ENCODE measurements around the gene TEX19. TPM values are rescaled to one million over a fixed set of nuclear protein-coding genes. Genes with fewer than 3 reads are reported as not detected.
"Not testable (repeated sequence)": the region's sequence is repeated elsewhere in the genome, so short reads cannot be mapped to it uniquely, and the experiment has no call there.

TEX19 gene
- polyA plus RNA-seq, 3 donors: not detected

DNA sequence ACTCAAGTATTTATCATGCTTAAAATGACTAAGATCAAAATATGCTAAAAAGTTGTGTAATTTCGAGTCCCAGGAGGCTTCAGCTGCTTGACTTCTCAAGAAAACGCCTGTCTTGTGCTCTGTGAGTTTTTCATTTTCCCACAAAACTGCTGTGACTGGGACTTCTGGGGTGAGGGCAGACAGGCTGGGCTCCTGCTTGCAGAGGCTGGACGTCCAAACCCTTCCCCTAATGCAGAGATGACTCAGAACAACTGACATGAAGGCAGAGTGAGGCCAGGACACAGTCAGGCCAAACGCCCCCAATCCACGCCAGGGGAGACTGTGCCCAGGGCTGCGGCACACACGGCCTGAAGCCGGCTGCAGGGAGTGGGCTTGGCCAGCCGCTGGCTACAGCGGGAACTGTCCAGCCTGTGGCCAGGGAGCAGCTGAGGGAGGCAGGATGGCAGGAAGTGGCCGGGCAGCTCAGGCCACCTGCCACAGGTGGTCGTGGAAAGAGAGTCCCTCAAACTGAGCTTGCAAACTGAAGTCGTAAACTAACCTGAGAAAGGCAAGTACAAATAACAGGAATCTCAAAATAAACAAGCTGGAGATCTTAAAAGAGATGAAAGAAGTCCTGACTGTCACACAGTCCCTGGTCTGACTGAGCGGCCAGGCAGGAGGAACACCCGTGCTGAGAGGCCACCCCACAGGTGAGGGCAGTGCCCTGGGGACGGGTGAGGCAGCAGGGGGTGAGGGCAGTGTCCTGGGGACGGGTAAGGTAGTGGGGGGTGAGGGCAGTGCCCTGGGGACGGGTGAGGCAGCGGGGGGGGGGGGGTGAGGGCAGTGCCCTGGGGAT lies 37.8 kb downstream of the TEX19 start:
- no peak for DNase-seq (ENCODE audit: extremely low read depth in 1 of 11, low read depth in 9 of 11, low spot score in 4 of 11)

DNA sequence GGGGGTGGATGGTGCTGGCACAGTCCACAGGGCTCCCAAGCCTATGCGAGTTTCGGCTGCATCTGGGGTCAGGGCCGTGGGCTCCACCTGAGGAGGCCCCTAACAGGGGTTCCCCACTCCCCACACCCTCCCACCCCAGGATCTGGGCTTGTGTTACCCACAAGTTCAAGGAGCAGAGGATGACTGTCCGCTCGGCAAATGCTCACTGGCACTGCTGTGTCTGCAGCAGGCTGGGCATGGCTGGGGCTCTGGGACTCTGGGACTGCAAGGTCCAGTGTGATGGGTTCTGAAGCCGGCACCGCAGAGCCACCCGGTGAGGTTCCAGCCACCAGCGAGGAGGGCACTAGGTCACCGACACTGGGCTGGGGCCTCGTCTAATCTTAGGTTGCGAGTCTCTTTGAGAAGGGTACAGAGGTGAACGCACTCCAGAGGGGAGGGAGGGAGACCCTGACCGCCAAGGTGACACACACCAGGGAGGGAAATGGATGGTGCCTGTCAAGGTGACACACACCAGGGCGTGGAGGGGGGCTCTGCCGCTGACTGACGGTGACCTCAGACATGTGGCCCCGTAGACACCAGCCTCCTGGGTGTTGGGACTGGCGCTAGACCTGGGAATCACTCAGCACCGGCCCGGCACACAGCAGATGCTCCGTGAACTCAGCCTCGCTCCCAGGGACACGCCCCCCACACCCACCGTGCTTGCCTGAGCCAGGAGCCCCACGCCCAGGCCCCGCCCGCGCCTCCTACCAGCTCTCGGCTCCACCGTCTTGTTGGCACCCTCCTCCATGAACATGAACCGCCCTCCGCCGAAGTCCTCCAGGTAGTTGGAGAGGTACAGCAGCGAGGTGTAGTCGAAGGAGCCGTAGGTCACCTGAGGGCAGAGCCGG lies 38.6 kb downstream of the TEX19 start:
- no peak for DNase-seq (ENCODE audit: extremely low read depth in 1 of 11, low read depth in 9 of 11, low spot score in 4 of 11)

DNA sequence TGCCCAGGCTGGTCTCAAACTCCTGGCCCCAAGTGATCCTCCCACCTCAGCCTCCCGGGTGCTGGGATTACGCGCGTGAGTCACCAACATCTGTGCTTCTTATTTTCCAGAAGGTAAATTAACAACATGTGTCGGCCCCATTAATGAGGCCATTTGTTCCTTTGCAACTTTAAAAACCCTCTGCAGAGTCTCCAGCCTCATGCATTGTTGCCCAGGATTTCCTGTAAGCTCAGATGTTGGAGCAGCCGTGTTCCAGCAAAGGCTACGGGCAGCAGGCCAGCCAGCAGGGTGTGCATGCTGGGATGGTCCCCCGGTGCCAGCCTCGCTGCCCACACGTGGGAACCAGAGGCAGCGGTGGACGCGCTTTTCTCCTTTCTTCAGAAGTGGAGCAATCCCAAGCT lies 40.0 kb downstream of the TEX19 start:
- DNase-seq (ENCODE audit: extremely low read depth in 1 of 11, low read depth in 9 of 11, low spot score in 4 of 11): no peak

DNA sequence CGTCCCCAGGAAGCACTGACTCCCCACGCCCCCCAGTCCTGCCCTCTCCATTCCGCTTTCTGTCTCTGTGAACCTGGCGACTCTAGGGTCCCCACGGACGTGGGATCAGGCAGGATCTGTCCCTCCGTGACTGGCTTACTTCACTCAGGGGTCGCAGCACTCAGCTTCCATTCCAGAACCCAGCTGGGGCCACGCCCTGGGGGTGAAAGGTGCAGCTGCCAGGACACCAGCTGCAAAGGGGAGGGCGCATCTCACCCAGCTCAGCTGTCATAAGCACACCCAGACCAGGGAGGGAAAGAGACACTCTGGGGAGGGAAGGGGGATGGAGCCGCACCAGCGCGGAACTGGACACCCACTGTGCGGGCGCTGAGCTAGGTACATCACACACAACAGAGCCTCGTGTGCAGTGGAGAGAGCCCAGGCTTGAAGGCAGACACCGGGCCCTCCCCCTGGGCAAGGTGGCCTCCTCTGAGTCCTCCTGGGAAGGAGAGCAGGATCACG lies 40.6 kb downstream of the TEX19 start:
- DNase-seq (ENCODE audit: extremely low read depth in 1 of 11, low read depth in 9 of 11, low spot score in 4 of 11): no peak

DNA sequence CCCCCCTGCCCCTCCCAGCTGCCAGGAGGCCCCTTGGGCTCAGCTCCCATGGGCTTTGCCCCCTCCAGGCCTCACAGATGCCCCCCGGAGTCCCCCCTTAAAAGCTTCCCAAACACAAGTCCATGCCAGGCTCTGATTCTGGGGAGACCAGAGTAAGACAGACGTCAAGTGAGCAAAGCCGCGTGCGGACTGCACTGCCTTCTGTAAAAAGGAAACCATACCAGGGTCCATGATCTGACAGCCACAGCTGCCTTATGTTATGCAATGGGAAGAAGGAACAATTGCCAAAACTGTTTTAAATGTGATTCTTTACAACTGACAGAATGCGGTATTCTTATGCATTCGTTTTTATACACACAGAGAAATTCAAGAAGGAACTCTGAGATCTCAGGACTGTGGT lies 41.2 kb downstream of the TEX19 start:
- DNase-seq (ENCODE audit: extremely low read depth in 1 of 11, low read depth in 9 of 11, low spot score in 4 of 11): peak in 1 of 11 donors; percentile 49

DNA sequence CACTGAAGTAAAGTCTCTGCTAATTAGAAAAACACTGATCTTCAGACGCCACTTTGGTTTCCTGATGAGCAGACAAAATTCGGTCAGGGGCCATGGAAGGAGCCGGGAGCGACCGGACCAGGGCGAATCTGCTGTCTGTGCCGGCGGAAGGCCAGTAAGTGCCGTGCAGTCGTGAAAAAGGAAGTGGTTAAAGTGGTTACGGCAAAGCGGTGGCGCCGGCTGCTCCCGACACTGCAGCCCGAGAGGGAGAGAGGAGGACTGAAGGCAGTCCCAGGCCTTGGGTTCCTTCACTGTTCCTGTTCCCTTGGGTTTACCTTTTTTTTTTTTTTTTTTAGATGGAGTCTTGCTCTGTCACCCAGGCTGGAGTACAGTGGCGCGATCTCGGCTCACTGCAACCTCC lies 41.8 kb downstream of the TEX19 start:
- no peak for DNase-seq (ENCODE audit: extremely low read depth in 1 of 11, low read depth in 9 of 11, low spot score in 4 of 11)

DNA sequence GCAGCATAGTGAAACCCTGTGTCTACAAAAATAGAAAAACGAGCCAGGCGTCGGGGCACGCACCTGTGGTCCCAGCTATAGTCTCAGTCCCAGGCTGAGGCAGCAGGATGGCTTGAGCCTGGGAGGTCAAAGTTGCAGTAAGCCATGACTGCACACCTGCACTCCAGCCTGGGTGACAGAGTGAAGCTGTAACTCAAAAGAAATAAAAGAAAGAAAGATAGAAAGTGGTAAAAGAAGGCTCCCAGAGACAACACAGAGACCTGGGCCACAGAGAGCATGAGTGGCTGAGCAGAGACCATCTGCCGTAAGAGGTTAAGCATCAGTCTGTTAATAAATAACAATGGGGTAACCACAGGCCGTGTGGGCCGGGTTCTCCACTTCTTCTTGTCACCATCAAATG lies 43.8 kb downstream of the TEX19 start:
- DNase-seq (ENCODE audit: extremely low read depth in 1 of 11, low read depth in 9 of 11, low spot score in 4 of 11): no peak

DNA sequence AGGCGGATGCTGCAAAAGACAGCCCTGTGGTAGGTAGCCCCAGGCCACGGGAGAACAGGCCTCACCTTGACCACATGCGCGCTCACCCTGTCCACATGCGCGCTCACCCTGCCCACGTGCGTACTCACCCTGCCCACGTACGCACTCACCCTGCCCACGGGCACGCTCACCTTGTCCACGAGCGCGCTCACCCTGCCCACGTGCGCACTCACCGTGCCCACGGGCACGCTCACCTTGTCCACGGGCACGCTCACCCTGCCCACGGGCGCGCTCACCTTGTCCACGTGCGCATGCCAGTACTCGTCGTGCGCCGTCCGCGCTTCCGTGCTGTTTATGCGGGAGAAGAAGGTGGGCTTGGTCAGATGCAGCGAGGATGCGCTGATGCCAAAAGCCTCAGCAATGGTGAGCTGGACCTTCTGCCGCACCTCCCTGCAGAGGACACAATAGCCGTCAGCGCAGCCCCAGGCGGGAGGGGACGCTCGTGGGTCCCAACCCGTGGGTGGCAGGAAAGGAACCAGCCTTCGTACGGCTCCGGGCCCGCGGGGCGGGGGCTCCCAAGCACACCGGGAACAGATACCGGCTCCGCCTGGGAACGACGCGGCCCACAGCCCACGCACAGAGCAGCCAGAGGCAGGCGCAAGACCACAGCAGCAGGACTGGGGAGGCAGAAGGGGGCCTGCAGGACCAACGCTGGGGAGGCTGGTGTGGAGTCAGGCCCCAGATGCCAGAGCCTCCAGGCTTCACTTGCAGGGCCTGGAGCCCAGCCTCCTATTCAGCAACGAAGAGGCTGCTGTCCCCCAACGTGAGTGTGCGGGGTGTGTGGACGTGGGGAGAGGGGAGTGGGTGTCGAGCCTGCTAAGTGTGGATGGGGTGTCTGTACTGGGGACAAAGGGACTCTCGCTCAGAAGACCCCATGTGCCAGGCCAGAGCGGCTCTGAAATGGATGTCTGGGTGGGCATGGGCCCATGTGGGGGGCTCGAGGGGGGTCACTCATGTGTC lies 44.9 kb downstream of the TEX19 start:
- no peak for DNase-seq (ENCODE audit: extremely low read depth in 1 of 11, low read depth in 9 of 11, low spot score in 4 of 11)

DNA sequence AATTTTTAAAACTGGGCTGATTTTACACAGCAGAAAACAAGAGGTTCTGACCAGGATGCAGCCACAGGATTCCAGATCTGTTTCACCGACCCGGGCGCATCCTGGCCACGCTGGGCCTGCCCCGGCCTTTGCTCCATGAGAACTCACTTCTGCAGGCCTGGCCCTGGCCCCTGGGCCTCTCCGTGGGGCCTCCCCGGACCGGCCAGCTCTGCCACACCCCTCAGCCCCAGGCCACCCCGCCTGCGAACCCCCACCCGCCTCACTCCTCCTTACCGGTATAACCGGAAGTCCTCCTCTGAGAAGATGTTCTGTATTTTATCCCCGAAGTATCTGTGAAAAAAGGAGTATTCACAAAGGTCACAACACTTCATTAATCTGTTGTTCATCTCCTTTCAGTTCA lies 46.0 kb downstream of the TEX19 start:
- no peak for DNase-seq (ENCODE audit: extremely low read depth in 1 of 11, low read depth in 9 of 11, low spot score in 4 of 11)

DNA sequence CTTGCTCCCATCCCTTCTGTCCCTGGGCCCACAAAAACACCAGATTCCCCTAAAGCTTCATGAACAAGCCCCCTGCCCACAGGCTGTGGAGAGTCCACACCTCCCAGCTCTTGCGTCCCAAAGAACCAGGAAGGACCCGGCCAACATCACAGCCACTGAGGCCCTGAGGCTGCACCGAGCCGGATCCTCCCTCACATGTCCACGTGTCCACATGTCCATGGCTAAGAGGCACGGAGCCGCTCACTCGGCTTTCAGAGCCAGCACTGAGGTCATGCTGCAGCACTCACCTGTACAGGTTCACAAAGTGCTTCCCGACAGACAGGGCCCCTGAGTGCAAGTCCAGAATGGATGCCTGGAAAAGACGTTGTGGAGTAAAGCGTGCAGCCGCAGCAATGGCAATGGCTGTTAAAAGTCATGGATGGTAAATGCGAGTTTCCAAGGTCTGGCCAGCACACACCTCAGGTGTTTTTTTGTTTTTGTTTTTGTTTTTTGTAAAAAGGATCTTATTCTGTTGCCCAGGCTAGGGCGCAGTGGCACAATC lies 47.2 kb downstream of the TEX19 start:
- DNase-seq (ENCODE audit: extremely low read depth in 1 of 11, low read depth in 9 of 11, low spot score in 4 of 11): no peak

DNA sequence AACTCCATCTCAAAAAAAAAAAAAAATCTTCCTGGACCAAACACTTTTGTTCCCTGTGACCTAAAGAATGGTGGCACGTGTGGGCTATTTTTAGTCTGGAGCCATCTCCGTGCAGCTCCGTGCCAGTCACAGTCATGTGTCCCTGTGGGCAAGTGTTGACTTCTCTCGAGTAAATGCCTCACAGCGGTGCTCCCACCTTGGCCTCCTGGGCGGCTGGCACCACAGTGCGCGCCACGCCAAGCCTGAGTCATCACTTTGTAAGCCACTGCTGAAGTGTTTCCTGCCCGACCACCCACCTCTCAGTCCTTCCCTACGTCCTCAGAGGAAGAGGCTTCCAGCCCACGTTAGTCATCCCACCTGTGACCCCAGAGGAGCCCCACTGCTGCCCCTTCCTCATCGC lies 48.2 kb downstream of the TEX19 start:
- no peak for DNase-seq (ENCODE audit: extremely low read depth in 1 of 11, low read depth in 9 of 11, low spot score in 4 of 11)

DNA sequence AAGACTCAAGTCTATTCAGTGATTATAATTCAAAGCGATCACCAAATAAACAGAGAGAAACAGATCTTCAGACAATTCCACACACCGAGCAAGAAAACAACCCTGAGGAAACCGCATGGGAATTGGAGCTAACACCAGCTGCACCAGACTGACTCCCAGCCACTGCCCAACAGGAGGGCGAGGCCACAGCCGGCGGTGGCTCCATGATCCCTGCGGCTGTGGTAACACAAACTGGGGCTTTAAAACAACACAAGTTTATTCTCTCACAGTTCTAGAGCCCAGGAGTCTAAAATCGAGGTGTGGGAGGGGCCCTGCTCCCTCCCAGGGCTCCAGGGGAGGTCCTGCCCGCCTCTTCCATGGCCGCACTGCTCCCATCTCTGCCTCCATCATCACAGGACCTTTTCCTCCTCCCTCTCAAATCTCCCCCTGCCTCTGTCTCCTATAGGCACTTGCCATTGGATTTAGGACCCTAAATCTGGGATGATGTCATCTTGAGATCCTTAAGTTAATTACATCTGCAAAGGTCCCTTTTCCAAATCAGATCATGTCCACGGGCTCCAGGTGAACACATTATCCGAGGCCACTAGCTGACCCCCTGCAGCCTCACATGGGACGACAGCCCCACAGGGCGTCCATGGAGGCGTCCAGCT lies 49.4 kb downstream of the TEX19 start:
- DNase-seq (ENCODE audit: extremely low read depth in 1 of 11, low read depth in 9 of 11, low spot score in 4 of 11): no peak

DNA sequence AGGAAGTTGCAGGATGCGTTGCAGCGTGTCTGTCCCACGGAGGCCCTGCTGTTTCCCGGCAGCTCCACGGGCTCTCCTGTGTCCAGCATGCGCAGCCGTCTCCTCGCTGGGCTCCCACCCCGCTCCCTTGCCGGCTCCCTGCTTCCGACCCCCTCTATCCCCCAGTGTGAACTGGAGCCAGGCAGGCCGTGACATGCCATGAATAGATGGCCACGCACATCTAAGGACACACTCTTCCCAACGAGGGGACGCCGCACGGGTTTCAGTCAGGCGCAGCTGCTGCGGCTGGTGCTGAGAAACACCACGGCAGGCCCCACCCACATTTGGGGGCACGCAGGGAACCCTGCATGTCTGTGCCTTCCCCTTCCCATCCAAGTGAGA lies 49.9 kb downstream of the TEX19 start:
- no peak for DNase-seq (ENCODE audit: extremely low read depth in 1 of 11, low read depth in 9 of 11, low spot score in 4 of 11)

DNA sequence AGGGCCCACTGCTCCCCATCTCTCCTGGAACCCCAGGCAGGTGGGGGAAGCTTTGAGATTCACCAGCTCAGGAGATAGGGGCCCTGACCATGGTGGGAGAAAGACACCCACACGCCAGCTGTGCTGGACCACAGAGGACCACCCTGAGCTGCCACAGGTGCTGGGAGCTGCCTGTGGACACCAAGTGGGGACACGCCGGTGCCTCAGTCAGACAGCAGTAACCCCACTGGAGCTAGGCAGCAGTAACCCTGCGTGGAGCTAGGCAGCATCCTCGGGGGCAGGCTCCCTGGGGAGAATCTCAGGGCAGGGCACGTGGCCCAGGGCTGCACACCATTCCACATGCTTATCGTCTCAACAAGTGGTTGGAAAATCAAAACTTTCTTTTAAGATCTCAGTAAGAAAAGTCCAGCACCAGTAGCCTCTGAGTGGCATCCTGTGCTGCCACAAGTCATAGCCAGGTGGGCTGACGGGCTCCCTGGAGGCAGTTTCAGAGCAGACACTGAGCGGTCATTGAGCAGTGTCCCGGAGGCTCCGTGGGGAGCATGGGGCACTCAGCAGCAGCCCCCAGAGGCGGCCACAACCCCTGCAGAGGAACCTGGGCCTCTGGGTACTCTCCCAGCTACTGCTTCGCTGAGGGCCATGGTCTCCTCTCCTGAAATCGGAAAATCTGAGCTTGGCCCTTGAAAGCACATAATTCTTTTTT lies 51.1 kb downstream of the TEX19 start:
- DNase-seq (ENCODE audit: extremely low read depth in 1 of 11, low read depth in 9 of 11, low spot score in 4 of 11): no peak

DNA sequence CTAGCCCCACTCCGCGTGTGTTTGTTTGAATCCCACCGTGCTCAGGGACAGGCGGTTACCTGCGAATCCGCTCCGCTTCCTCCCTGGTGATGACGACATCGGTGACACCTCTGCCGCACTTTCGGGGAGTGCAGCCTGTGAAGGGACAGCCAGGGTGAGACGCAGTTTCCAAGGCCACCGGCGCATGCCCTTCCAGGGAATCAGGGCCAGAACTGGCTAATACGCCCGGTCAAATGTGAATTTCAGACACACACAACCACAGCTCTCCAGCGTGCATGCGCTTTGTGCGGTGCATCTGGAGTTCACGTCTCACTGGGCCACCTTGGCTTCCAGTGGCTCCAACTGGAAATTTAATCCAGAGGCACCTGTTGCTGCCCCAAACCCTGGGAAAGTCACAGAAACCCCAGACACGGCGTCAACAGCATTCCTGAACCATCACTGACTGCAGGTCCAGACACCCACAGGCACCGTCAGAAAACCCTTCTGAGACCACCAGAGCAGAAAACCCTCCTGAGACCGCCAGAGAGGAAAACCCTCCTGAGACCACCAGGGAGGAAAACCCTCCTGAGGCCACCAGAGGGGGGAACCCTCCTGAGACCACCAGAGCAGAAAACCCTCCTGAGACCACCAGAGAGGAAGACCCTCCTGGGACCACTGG lies 52.5 kb downstream of the TEX19 start:
- DNase-seq (ENCODE audit: extremely low read depth in 1 of 11, low read depth in 9 of 11, low spot score in 4 of 11): no peak

DNA sequence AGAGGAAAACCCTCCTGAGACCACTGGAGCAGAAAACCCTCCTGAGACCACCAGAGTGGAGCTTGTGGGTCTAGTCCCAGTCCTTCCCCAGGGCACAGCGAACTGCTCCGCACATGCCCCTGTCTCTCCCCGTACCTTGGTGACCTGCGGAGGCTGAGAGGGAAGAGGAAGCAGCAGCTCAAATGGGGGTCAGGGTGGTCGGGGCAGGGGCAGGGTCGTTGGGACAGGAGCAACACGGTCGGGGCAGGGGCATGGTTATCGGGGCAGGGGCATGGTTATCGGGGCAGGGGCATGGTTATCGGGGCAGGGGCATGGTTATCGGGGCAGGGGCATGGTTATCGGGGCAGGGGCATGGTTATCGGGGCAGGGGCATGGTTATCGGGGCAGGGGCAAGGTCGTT lies 53.0 kb downstream of the TEX19 start:
- not testable (repeated sequence) for DNase-seq (ENCODE audit: extremely low read depth in 1 of 11, low read depth in 9 of 11, low spot score in 4 of 11)

Measured in renal cortex interstitium (tissue), 11 donors.